Aorta (tissue), 5 donors: ENCODE results near the gene TENM4. TPM values are rescaled to one million over a fixed set of nuclear protein-coding genes. Genes with fewer than 3 reads are reported as not detected.

Experiments used
- ATAC-seq: fragments of 200-7000 bp; cut with Tn5 transposase; one replicate; pipeline ENCODE4 v1.9.1; 2022; ENCODE audit warnings: moderate library complexity; ENCODE audit not compliant: low FRiP score
- DNase-seq, 2 donors: peaks; one replicate each; pipeline ENCODE4 v3.0.0-alpha.2; 2020
- H3K27ac ChIP-seq, 2 donors: one replicate each; pipeline ENCODE4 v1.5.1; 2013; ENCODE audit warnings: low read length in 2 of 2, mild to moderate bottlenecking in 2 of 2, moderate library complexity in 2 of 2, control low read depth in 1 of 2, inconsistent platforms in 1 of 2, low read depth in 1 of 2
- H3K27me3 ChIP-seq, 2 donors: one replicate each; pipeline ENCODE4 v1.6.1; 2013; ENCODE audit warnings: control low read depth in 1 of 2, low read length in 1 of 2, mild to moderate bottlenecking in 1 of 2, moderate library complexity in 1 of 2; ENCODE audit not compliant: insufficient read depth in 2 of 2, control insufficient read depth in 1 of 2
- H3K36me3 ChIP-seq, 2 donors: one replicate each; pipeline ENCODE4 v1.6.1; 2013; ENCODE audit warnings: control low read depth in 1 of 2, low read length in 1 of 2, mild to moderate bottlenecking in 1 of 2; ENCODE audit not compliant: insufficient read depth in 2 of 2, control insufficient read depth in 1 of 2
- H3K4me1 ChIP-seq, 2 donors: one replicate each; pipeline ENCODE4 v1.6.1; 2013; ENCODE audit warnings: low read length in 2 of 2, control low read depth in 1 of 2, mild to moderate bottlenecking in 1 of 2, moderate library complexity in 1 of 2; ENCODE audit not compliant: insufficient read depth in 2 of 2, control insufficient read depth in 1 of 2
- H3K4me3 ChIP-seq, 2 donors: one replicate each; pipeline ENCODE4 v1.5.1; 2013; ENCODE audit warnings: low read length in 2 of 2, control low read depth in 1 of 2, mild to moderate bottlenecking in 1 of 2
- H3K9me3 ChIP-seq: one replicate; pipeline ENCODE4 v1.6.1; 2013; ENCODE audit warnings: mild to moderate bottlenecking, low read length; ENCODE audit not compliant: control insufficient read depth
- WGBS, 2 donors: extraction: QIAGEN DNeasy Blood & Tissue Kit; methylation state at CpG; one replicate each; pipeline ENCODE4 v1.1.7; 2013; 5-methylcytosine and 5-hydroxymethylcytosine counted together
- intact Hi-C, 2 donors: fragments of 100-400 bp; cut with DNase I; formaldehyde crosslinking; loops; one replicate each; pipeline versions ENCODE4 v1.14.2 to v1.15.0; 2022
- polyA plus RNA-seq, 2 donors: library from polyadenylated mRNA; stranded (reverse); fragments of 200-250 nt; gene quantifications; one replicate each; pipeline ENCODE4 v1.2.3, GENCODE V29; 2013
- total RNA-seq, 2 donors: library from RNA; stranded (reverse); fragmentation: NEBNext Ultra II Directional; extraction: Animal tissue kit (Norgen Biotek cat#: 25700); gene quantifications; one replicate each; pipeline ENCODE4 v1.2.1, GENCODE V29; 2021
- donor health status: healthy with polysubstance abuse.
- donor health status: Bipolar disorder and iron deficiency.
- donor health status: DM: no; HTN: no; CAD: no.
- donor health status: DM: no; HTN: no; CAD: no.
- donor health status: DM: yes; HTN: yes; CAD: no.

Gene TENM4
- total and polyA plus RNA-seq, 4 donors: 0.20 to 9.1 (median 2.5) TPM

DNA sequence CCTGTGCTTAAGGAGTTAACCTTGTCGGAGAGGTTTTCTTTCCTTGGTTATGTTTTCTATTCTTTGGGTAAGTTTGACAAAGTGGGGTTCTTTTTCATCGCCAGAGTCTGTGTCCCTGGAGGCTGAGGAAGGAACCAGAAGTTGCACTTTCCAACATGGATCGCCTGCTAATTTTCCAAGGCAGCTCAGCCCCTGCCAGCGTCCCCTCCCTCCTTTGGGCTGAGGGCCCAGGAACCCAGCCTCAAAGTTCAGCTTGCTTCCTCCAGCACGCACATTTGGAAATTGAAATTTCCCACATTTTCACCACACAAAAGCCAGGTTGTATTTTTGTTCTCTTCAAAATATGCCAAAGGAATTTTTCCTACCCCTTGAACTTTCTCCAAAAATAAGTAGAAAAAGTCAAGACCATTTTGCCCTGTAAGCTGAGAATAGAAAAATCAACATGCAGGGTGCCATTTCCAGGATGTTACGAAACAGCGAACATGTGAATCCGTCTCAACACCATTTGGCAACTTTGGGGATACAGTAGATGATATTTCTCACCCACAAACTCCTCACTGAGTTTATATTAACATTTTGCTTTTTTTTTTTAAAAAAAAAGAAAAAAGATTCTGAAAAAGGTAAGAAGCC is 343.5 kb downstream of the TENM4 start:
- Histone ChIP-seq H3K4me1 (peaks cover 2 to 4% of the 10 kb centered on the region in 2 donors), H3K27ac (peak overlapping the region in 1 of 2 donors; percentile 37), H3K27me3 (no peaks in the 10 kb centered on the region), H3K36me3 (no peaks in the 10 kb centered on the region), H3K9me3 (peaks cover 4% of the 10 kb centered on the region), H3K4me3 (no peak overlapping the region)
- ATAC-seq (no peak), DNase-seq (peak in 1 of 2 donors; percentile 58)
- intact Hi-C loops: loop anchor here in 1 of 2 donors (2.0 to 10.0 kb wide), 3 partner anchors 147 to 337 kb away; no protein-coding TSS in a partner anchor
- WGBS, 2 donors: 2 to 7% methylated on average over 8 of the region's 8 CpGs

DNA sequence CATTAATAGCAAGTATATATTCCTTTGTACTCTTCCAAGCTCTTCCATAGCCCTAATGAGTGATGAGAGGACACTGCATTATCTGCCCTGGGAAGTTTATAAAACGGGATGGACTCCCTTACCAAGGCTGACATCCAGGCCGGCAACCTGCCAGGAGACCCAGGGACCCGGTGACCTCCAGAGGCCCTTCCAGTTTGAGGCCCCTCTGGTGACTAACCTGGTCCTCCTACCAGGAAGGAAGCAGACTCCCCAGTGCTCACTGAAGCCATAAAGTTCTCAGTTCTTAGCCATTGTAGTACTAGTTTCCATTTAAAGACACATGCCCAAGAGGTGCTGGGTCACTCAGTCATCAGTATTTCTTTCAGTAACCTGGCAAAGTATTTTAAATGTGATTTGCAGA is 345.4 kb downstream of the TENM4 start:
- Histone ChIP-seq H3K36me3 (no peaks in the 10 kb centered on the region), H3K4me3 (no peak overlapping the region), H3K9me3 (peaks cover 4% of the 10 kb centered on the region), H3K27ac (no peak overlapping the region), H3K27me3 (no peaks in the 10 kb centered on the region), H3K4me1 (peaks cover 2 to 4% of the 10 kb centered on the region in 2 donors)
- ATAC-seq (no peak), DNase-seq (peak in 1 of 2 donors; percentile 55)
- 84 to 94% methylated on average over 3 of the region's 3 CpGs for WGBS, 2 donors
- intact Hi-C loops: loop anchor here in 1 of 2 donors (10.0 kb wide), 2 partner anchors 291 to 339 kb away; no protein-coding TSS in a partner anchor

DNA sequence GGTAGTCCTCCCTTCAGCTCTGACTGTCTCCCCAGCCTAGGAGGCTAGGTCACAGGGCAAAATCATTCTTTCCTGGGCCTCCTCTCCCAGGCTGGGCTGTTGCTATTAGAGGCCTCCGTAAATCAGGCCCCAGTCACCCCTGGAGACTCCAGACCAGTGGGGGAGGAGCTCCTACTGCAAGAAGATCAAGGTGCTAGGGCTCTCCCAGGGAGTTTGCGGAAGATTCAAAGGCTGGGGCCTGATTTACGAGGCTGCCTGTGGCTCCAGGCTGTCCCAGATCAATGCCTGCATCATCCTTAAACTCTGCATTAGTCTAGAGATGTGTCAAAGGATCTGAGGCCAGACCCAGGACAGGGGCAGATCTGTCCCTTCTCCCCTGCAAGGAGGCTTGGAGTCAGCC is 346.2 kb downstream of the TENM4 start:
- Histone ChIP-seq H3K27me3 (no peaks in the 10 kb centered on the region), H3K36me3 (no peaks in the 10 kb centered on the region), H3K27ac (no peak overlapping the region), H3K4me1 (peaks cover 2 to 4% of the 10 kb centered on the region in 2 donors), H3K4me3 (no peak overlapping the region), H3K9me3 (peaks cover 4% of the 10 kb centered on the region)
- ATAC-seq (no peak), DNase-seq (peak in 1 of 2 donors; percentile 42)
- intact Hi-C loops: loop anchor here in 1 of 2 donors (10.0 kb wide), 2 partner anchors 290 to 340 kb away; no protein-coding TSS in a partner anchor
- 97 to 100% methylated on average over 3 of the region's 3 CpGs for WGBS, 2 donors

DNA sequence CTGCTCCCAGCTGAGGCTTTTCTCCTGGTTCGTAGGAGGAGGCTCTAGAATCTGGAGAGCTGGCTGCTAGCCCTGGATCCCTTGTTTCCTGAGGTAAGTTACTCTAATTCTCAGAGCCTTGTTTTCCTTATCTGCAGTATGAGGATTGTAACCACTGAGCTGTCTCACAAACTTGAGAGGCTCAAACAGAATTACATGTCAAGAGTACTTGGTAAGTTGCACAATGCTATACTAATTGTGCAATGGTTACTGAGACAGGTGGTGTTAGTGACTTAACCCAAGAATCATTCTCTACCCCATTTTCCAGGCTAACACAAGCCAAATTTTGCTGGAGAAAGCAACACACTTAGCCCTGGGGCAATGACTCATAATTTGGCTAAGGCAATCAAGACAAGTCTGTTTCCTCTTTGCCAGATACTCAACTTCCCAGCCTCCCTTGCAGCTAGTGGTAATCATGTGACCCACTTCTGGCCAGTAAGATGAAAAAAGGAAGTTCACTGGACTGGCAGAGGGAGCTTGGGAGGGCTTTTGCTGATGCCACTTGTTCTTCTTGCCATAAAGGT is 348.0 kb downstream of the TENM4 start:
- peak; percentile 58 for ATAC-seq
- Histone ChIP-seq H3K4me1 (peaks cover 0 to 4% of the 10 kb centered on the region in 2 donors), H3K27ac (no peak overlapping the region), H3K27me3 (no peaks in the 10 kb centered on the region), H3K36me3 (no peaks in the 10 kb centered on the region), H3K4me3 (no peak overlapping the region), H3K9me3 (peaks cover 4% of the 10 kb centered on the region)
- intact Hi-C loops: loop anchor here in 1 of 2 donors (10.0 kb wide), 2 partner anchors 288 to 342 kb away; no protein-coding TSS in a partner anchor
- WGBS, 2 donors: 31 to 32% methylated on average over 1 of the region's 1 CpG
- peak in 1 of 2 donors; percentile 61 for DNase-seq

DNA sequence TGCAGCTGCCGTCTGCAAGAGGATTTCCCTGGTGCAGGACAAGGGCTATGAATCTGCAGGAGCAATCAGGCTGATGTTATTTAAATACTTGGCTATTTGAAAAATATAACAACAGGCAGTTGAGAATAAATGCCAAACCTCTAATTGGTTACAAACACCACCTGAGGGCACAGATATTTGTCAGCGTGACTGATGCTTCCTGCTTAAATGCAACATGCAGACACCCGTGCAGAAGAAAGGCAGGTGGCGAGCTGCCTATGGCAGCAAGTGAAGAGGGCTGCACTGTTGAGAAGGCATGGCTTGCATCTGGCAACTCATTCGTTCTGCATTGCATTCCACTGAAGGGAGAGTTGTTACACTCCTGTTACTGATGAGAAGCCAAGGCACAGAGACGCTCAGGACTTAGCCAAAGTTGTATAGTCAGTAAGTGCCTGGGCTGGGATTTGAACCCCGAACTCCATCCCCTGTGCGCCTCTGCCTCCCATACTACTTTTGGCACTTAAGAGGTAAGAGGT is 350.6 kb downstream of the TENM4 start:
- ATAC-seq: no peak
- Histone ChIP-seq H3K27ac (no peak overlapping the region), H3K27me3 (no peaks in the 10 kb centered on the region), H3K9me3 (peaks cover 4% of the 10 kb centered on the region), H3K4me3 (no peak overlapping the region), H3K36me3 (no peaks in the 10 kb centered on the region), H3K4me1 (no peaks in the 10 kb centered on the region)
- DNase-seq: no peak
- WGBS, 2 donors: 75 to 82% methylated on average over 8 of the region's 8 CpGs
- intact Hi-C loops: loop anchor here in 1 of 2 donors (10.0 kb wide), 2 partner anchors 285 to 345 kb away; no protein-coding TSS in a partner anchor

DNA sequence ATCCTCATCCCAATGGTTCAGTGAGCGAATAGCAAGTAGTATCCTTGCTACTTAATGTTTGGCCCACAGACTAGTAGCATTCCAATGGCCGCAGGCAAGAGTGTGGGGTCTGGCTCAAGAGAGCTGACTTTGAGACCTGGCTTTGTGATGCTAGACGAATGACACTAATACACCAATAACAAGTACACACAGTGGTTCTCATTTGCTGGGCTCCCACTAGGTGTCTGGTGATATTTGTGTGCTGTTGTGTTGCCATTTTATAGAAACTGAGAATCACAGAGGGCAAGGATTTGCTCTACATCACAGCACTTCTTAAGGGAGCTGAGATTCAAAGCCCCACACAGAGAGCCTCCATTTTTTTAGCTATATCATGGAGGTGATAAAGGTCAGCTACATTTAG is 351.2 kb downstream of the TENM4 start:
- peaks cover 4% of the 10 kb centered on the region for H3K9me3 ChIP-seq
- ATAC-seq: no peak
- intact Hi-C loops: loop anchor here in 1 of 2 donors (10.0 kb wide), 1 partner anchor 375 kb away; no protein-coding TSS in a partner anchor
- no peak overlapping the region for H3K4me3 ChIP-seq
- no peak for DNase-seq
- WGBS, 2 donors: 96 to 97% methylated on average over 3 of the region's 3 CpGs
- H3K27me3 ChIP-seq: no peaks in the 10 kb centered on the region
- H3K36me3 ChIP-seq: no peaks in the 10 kb centered on the region
- H3K27ac ChIP-seq: no peak overlapping the region
- no peaks in the 10 kb centered on the region for H3K4me1 ChIP-seq

DNA sequence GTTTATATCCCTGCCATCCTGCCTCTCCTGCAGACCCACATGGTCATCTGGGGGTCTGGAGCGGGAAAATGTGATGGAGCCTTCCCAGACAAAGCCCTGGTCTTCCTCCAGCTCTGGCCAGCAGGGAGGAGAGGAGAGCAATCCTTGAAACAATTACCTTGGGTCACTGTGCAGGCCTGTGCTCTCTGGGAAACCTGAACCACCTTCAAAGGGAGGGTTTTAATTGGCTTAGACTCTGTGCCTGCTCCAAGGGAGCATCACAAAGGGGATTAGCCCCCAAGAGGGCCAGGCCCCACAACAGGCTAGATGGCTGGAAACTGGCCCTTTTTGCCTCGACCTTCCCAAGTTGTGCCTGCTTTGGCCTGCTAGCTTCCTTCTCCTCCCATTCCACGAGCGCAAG is 351.9 kb downstream of the TENM4 start:
- WGBS, 2 donors: 95 to 98% methylated on average over 4 of the region's 4 CpGs
- Histone ChIP-seq H3K27me3 (no peaks in the 10 kb centered on the region), H3K36me3 (no peaks in the 10 kb centered on the region), H3K9me3 (peaks cover 4% of the 10 kb centered on the region), H3K27ac (no peak overlapping the region), H3K4me3 (no peak overlapping the region), H3K4me1 (no peaks in the 10 kb centered on the region)
- DNase-seq: no peak
- ATAC-seq: no peak
- intact Hi-C loops: loop anchor here in 1 of 2 donors (10.0 kb wide), 1 partner anchor 374 kb away; no protein-coding TSS in a partner anchor

DNA sequence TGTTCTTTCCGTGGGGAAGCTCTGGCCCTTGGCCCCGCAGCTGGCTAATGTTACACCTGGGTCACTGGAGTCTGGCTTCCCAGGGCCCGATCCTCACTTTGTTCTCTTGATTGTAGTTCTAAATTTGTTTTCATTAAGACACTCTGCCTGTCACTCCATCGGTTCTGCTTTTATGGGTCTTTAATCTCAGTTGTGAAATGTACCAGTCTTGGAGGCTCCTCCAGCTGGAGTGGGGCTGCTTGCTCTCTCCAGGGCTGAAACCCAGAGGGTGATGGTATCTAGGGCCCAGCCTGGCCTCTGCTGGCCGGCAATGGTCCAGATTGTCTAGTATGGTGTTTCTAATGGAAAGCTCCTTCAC is 352.9 kb downstream of the TENM4 start:
- WGBS, 2 donors: 81 to 89% methylated on average over 5 of the region's 5 CpGs
- Histone ChIP-seq H3K4me3 (no peak overlapping the region), H3K4me1 (no peaks in the 10 kb centered on the region), H3K27ac (no peak overlapping the region), H3K36me3 (no peaks in the 10 kb centered on the region), H3K27me3 (no peaks in the 10 kb centered on the region), H3K9me3 (no peaks in the 10 kb centered on the region)
- intact Hi-C loops: loop anchor here in 1 of 2 donors (10.0 kb wide), 1 partner anchor 373 kb away; no protein-coding TSS in a partner anchor
- ATAC-seq (no peak), DNase-seq (no peak)
